Motor neuron (in vitro differentiated cells): ENCODE data around the gene C2. TPM values are rescaled to one million over a fixed set of nuclear protein-coding genes. Genes with fewer than 3 reads are reported as not detected.
A peak's percentile ranks its signal among the peaks of the same experiment; 100 is the strongest.
"Not testable (repeated sequence)": the region's sequence is repeated elsewhere in the genome, so short reads cannot be mapped to it uniquely, and the experiment has no call there.

Source experiments
- ATAC-seq, 8 experiments: fragments of 200-7000 bp; cut with Tn5 transposase; replicated peaks in 6 of 8; 2 replicates each; pipeline ENCODE4 v1.8.0; 2021; ENCODE audit warnings: mild to moderate bottlenecking in 8 of 8, moderate library complexity in 8 of 8
- H3K27ac ChIP-seq, 2 donors: fragments of 250-450 bp; sonication (Bioruptor Pico); 2 replicates each; pipeline ENCODE4 v1.9.0; 2021; ENCODE audit warnings: antibody characterized with exemption in 2 of 2, mild to moderate bottlenecking in 2 of 2, moderate library complexity in 1 of 2
- H3K4me1 ChIP-seq, 2 donors: fragments of 250-450 bp; sonication (Bioruptor Pico); replicated peaks in 1 of 2; 2 replicates each; pipeline ENCODE4 v1.6.1; 2021; ENCODE audit warnings: antibody characterized with exemption in 2 of 2, mild to moderate bottlenecking in 2 of 2, moderate library complexity in 1 of 2
- H3K4me3 ChIP-seq, 5 donors: fragments of 250-450 bp; sonication (Bioruptor Pico); 2 replicates each; pipeline ENCODE4 v1.9.0; 2021; ENCODE audit warnings: antibody characterized with exemption in 5 of 5, mild to moderate bottlenecking in 5 of 5, moderate library complexity in 4 of 5
- WGBS, 10 experiments: fragments of 450-650 bp; shearing (Covaris generic); methylation state at CpG; one replicate each; pipeline ENCODE4 v1.0.0; 2022; 5-methylcytosine and 5-hydroxymethylcytosine counted together
- in situ Hi-C, 9 experiments: fragments of 400-800 bp; cut with MboI; loops; one replicate each; pipeline ENCODE4 v1.15.0; 2021; ENCODE audit warnings: low sequenced_read_pairs in 9 of 9, low pct_unique_long_range_greater_than_20kb in 2 of 9; ENCODE audit not compliant: unreplicated experiment in 9 of 9
- total RNA-seq, 8 experiments: library from RNA; unstranded; fragments of 300-600 nt; gene quantifications; 2 replicates each; pipeline versions ENCODE4 v1.2.3 to v1.2.4, GENCODE V29; 2022

Gene C2
- total RNA-seq, 8 experiments from 2014 or later, result 0.67 to 55.1 (median 1.8) TPM

DNA sequence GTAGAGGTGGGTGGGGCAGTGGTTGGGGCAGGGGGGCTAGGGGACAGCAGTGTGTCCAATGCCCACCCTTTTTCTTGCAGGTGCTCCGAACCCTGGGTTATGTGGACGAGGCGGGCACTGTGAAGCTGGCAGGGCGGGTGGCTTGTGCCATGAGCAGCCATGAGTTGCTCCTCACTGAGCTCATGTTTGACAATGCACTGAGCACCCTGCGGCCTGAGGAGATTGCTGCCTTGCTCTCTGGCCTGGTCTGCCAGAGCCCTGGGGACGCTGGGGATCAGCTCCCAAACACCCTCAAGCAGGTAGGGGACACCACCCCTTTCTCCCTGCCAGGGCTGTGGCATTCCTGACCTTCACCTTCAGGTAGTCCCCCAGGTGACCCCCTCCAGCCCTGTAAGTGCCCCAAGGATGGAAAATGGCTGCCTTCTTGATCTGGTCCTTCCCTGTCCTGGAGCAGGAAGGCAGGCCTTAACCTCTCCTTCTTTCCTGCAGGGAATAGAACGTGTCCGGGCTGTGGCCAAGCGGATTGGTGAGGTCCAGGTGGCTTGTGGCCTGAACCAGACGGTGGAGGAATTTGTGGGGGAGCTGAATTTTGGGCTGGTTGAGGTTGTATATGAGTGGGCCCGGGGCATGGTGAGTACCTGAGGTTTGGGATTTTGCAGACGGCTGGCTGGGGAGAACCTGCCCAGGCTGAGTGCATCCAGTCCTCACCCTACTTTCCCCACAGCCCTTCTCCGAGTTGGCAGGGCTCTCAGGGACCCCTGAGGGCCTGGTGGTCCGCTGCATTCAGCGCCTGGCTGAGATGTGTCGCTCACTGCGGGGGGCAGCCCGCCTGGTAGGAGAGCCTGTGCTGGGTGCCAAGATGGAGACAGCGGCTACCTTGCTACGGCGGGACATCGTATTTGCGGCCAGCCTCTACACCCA is 41.5 kb downstream of the C2 start:
- no peak overlapping the region for H3K27ac ChIP-seq
- in situ Hi-C loops, result loop anchor here in 1 of 9 experiments (25.0 kb wide), 1 partner anchor 282 kb away; the partner anchor contains the start of gene LY6G5C
- 84 to 100% (median 96%) methylated on average over 2 to 4 of the region's 23 CpGs; no CpG with 5 or more reads in 7 of the 10 experiments for WGBS, 10 experiments
- peaks cover 19 to 24% of the 10 kb centered on the region in 2 donors for H3K4me1 ChIP-seq
- H3K4me3 ChIP-seq, result no peak overlapping the region
- no peak for ATAC-seq

DNA sequence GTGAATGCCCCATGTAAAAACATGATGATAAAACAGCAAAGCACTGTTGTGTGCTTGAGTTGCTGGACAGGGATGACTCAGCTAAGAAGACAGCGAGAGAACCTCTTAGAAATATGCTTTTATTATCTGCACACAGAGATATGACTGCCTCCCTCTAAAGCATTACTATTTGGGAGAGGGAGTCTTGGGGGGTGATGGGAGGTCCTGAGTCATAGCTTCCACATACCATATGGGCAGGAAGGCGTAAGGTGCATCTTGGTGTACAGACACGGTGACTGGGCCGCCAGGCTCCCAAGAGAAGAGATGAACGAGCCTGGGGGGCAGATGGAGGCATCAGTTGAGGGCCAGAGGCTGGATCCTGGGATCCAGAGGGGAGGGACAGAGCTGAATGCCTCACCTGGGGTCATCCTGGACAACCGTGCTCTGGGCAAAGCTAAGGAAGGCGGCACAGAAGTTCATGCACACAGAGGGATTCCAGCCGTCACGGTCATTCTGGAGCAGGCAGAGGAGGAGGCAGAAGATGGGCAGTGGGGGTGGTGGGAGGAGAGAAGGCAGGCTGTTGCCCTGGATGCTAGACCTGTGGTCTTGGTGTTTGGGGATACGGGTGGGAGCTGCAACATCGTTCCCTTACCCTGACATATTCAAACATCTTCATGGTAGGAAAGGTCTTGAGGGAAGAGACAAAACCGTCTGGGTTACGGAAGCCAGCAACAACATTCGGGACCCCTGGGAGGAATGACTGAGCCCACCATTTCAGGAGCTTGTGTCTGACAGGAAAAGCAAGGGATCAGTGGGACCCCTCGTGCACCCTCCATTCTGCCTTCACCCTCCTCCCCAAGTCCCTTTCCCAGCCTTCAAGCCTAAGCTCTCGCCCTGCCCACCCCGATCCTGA is 42.4 kb downstream of the C2 start:
- peak overlapping the region in 3 of 5 donors; percentile 56 to 85 (median 67) for H3K4me3 ChIP-seq
- 60 to 94% (median 86%) methylated on average over 2 to 11 of the region's 17 CpGs; no CpG with 5 or more reads in 4 of the 10 experiments for WGBS, 10 experiments
- H3K4me1 ChIP-seq, result peaks cover 19 to 24% of the 10 kb centered on the region in 2 donors
- ATAC-seq, result no peak
- H3K27ac ChIP-seq, result peak overlapping the region; percentile 96 to 97
- in situ Hi-C loops, result loop anchor here in 1 of 9 experiments (25.0 kb wide), 1 partner anchor 283 kb away; the partner anchor contains the start of gene LY6G5C

DNA sequence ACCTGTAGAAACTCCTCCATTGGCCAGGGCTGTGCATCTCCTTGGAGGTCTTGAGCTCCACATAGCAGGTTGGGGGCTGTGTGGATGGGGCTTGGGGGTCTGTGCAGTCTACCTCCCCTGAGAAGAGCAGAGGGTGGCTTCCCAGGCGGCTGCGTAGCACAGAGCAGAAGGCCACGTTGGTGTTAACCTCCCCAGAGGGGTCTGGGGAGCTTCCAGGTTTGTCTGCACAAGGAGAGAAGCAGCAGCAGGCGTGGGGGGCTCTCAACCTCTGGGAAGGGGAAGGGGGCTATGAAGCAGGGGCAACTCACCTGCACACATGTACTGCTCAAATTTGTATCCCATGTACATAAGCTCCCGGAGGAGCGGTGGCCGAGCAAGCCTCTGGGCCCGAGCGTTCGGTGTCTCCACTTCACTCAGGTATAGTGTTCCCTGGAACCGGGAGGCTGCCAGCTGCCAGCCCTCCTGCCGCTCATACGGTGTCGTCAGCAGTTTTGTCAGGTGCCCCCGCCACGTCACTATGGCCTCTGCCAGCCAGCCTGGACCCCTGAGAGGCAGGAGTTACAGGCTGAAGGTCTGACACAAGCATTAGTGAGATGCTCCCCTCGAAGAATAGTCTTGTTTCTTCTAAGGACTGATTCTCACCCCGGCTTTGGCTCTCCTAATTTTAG is 43.2 kb downstream of the C2 start:
- Histone ChIP-seq H3K4me3 (peak overlapping the region; percentile 56 to 85 (median 66)), H3K27ac (peak overlapping the region; percentile 96 to 97), H3K4me1 (peaks cover 19 to 24% of the 10 kb centered on the region in 2 donors)
- in situ Hi-C loops, result loop anchor here in 1 of 9 experiments (25.0 kb wide), 1 partner anchor 283 kb away; the partner anchor contains the start of gene LY6G5C
- no peak for ATAC-seq
- 70 to 100% (median 93%) methylated on average over 1 to 3 of the region's 18 CpGs; no CpG with 5 or more reads in 5 of the 10 experiments for WGBS, 10 experiments

DNA sequence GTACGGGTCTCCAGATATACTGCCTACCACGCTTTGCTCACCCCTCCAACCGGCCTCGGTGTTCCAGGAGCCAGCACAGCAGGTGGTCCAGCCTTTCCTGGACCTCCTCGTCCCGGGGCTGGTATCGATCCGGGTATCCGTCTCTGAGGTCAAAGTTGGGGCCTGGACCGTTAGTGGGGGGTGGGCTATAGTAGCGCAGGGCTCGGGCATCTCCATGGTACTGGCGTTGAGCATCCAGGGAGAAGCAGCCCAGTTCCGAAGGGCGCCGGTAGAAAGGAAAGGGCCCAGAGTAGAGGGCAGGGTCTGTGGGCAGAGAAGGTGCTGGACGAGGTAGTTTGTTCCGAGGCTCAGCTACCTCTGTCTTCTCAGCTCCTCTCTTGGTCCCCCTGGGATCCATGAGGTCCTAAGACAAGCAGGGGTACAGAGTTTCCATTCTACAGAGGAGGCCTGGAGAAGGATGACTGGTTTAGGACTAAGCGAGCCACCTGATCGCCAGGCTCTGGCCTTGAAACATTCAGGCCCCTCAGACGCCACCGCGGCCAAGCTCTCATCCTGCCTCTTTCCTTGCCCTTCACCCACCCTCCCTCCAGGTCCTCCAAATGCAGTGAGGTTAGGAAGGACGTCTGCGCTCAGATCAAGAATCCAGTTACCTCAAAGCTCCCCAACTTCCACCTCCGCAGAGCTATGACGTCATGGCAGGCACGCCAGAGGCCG is 43.9 kb downstream of the C2 start:
- WGBS, 10 experiments, result 0 to 84% (median 24%) methylated on average over 2 to 16 of the region's 29 CpGs
- peak in 1 of 8 experiments; percentile 0 for ATAC-seq
- H3K4me1 ChIP-seq, result peaks cover 19 to 24% of the 10 kb centered on the region in 2 donors
- H3K4me3 ChIP-seq, result peak overlapping the region; percentile 56 to 85 (median 66)
- peak overlapping the region; percentile 96 to 97 for H3K27ac ChIP-seq
- in situ Hi-C loops, result loop anchor here in 1 of 9 experiments (25.0 kb wide), 1 partner anchor 284 kb away; the partner anchor contains the start of gene LY6G5C

DNA sequence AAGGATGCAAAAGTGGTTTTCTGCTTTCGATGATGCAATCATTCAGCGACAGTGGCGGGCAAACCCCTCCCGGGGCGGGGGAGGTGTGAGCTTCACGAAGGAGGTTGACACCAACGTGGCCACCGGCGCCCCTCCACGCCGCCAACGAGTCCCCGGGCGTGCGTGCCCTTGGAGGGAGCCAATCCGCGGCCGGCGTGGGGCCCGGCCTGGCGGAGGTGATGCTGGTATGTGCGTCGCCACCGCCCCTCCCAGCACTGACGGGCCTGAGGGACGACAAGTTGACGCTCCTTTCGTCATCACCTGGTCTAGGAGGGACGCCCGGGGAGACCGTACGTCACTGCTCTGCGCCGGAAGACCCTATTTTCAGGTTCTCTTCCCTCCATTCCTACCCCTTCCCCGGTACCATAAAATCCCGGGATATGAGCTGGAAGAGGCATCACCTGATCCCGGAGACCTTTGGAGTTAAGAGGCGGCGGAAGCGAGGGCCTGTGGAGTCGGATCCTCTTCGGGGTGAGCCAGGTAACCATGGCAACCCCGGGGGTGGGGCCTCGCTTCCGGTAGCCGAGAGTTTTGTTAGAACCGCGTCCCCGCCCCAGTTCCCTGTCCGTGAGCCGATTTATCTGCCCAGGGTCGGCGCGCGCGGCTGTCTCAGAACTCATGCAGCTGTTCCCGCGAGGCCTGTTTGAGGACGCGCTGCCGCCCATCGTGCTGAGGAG is 44.6 kb downstream of the C2 start, which contains the start of gene DXO:
Gene DXO (minus strand): TSS at position 146 of the 716 bp plus-strand sequence. CDS start 463 bp downstream, outside the sequence.
- in situ Hi-C loops, result loop anchor here in 1 of 9 experiments (25.0 kb wide), 1 partner anchor 285 kb away; the partner anchor contains the start of gene LY6G5C
- Histone ChIP-seq H3K27ac (peak within 1 kb of the TSS; percentile 96 to 97), H3K4me3 (peak within 1 kb of the TSS; percentile 56 to 85 (median 66)), H3K4me1 (peaks cover 19 to 24% of the 10 kb centered on the region in 2 donors)
- peak; percentile 84 to 93 (median 91) for ATAC-seq
- WGBS, 10 experiments, result 0 to 4% (median 0%) methylated on average over 1 to 20 of the region's 62 CpGs; no CpG with 5 or more reads in 3 of the 10 experiments

DNA sequence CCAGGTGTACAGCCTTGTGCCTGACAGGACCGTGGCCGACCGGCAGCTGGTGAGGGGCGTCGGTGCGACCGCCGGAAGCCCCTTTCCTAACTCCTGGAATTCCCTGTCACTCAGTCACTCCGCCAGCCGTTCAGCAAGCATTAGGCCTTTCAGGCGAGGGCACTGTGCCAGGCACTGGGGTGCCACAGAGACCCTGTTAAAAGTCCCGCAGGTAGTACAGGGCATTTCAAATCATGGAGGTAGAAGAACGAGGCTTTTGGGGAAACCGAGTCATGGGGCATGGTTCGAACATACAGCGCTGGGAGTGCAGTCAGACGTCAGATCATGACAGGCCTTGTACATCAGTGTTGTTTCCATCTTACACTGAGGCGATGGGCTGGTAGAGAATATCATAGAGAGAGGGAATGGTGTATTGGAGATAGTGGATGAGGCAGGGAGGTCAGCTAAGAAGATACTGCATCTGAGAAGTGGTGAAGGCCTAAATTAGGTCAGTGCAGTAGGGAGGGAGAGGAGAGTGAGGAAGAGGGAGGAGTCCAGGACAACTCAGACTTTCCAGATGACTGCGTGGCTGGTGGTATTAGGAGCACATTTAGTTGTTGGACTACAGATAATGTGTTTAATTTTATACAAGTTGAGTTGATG is 45.3 kb downstream of the C2 start:
- peak in 2 of 8 experiments; percentile 3 for ATAC-seq
- peaks cover 19 to 24% of the 10 kb centered on the region in 2 donors for H3K4me1 ChIP-seq
- in situ Hi-C loops, result loop anchor here in 1 of 9 experiments (25.0 kb wide), 1 partner anchor 286 kb away; the partner anchor contains the start of gene LY6G5C
- peak overlapping the region; percentile 56 to 85 (median 66) for H3K4me3 ChIP-seq
- 0 to 57% (median 8%) methylated on average over 1 to 17 of the region's 19 CpGs; no CpG with 5 or more reads in 2 of the 10 experiments for WGBS, 10 experiments
- H3K27ac ChIP-seq, result peak overlapping the region; percentile 96 to 97

DNA sequence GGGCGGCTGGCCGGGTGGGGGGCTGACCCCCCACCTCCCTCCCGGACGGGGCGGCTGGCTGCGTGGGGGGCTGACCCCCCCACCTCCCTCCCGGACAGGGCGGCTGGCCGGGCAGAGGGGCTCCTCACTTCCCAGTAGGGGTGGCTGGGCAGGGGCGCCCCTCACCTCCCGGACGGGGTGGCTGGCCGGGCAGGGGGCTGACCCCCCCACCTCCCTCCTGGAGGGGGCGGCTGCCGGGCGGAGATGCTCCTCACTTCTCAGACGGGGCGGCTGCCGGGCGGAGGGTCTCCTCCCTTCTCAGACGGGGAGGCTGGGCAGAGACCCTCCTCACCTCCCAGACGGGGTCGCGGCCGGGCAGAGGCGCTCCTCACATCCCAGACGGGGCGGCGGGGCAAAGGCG is 48.5 kb downstream of the C2 start:
- H3K27ac ChIP-seq, H3K4me3 ChIP-seq, ATAC-seq, in situ Hi-C loops: not testable (repeated sequence)
- peaks cover 9 to 11% of the 10 kb centered on the region in 2 donors for H3K4me1 ChIP-seq
- no CpG with 5 or more reads among the region's 30 CpGs for WGBS, 10 experiments

DNA sequence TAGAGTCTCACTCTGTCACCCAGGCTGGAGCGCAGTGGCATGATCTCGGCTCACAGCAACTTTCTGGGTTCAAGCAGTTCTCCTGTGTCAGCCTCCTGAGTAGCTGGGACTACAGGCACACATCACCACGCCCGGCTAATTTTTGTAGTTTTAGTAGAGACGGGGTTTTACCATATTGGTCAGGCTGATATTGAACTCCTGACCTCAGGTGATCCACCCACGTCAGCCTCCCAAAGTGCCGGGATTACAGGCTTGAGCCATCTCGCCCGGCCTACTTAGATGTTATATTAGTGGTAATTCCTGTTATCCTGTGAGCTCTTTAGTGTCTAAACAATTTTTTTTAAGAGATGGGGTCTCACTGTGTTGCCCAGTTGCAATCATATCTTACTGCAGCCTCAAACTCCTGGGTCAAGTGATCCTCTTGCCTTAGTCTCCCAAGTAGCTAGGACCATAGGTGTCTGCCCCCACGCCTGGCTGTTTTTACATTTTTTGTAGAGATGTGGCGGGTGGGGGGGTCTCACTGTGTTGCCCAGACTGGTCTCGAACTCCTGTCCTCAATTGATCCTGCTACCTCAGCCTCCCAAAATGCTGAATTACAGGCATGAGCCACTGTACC is 50.4 kb downstream of the C2 start:
- H3K27ac ChIP-seq, result no peak overlapping the region
- H3K4me1 ChIP-seq, result peaks cover 6 to 7% of the 10 kb centered on the region in 2 donors
- in situ Hi-C loops, result no loop called here
- WGBS, 10 experiments, result 62 to 100% (median 92%) methylated on average over 1 to 11 of the region's 12 CpGs
- no peak overlapping the region for H3K4me3 ChIP-seq
- ATAC-seq, result no peak

DNA sequence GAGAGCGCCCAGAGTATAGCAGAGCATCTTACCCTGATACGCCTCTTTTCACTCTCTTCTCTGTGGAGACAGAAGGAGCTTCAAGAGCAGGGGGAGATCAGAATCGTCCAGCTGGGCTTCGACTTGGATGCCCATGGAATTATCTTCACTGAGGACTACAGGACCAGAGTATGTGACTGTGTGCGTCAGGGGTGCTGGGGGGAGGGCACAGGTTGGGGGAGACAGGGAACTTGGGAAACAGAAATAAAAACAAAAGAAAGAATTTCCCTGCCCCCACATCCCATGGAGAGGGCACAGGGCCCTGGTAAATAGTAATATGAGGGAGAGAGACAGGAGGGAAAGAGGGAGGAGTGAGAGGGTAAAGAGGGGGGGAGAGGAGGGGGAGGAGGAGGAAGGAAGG is 51.3 kb downstream of the C2 start:
- in situ Hi-C loops, result no loop called here
- 48 to 100% (median 85%) methylated on average over 2 to 5 of the region's 5 CpGs; no CpG with 5 or more reads in 3 of the 10 experiments for WGBS, 10 experiments
- Histone ChIP-seq H3K27ac (no peak overlapping the region), H3K4me3 (no peak overlapping the region), H3K4me1 (no peaks in the 10 kb centered on the region)
- ATAC-seq, result no peak

DNA sequence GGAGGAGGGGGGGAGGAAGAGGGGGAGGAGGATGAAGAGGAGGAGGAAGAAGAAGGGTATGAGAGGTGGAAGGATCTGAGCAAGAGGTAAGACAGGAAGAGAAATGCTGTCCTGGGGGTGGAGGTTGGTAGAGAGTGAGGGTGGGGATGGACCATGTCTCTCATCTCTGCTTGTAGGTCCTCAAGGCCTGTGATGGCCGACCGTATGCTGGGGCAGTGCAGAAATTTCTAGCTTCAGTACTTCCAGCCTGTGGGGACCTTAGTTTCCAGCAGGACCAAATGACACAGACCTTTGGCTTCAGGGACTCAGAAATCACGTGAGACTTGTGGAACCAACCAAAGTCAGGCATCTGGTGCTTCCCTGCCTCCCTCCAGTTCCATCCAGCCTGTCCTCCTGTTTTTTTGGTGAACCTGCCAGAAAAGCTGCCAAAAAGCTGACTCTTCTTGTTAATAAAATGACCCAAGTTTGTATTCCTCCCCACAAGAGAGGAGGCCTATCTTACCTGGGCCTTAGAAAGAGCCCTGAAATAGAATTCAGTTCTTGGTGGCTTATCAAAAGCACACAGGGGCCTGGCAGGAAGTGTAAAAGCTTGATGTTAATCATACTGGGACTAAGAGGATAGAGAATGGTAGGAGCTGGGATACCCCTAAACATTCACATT is 51.9 kb downstream of the C2 start:
- Histone ChIP-seq H3K4me1 (no peaks in the 10 kb centered on the region), H3K4me3 (no peak overlapping the region), H3K27ac (no peak overlapping the region)
- in situ Hi-C loops, result no loop called here
- 100% methylated on average over 1 of the region's 3 CpGs; no CpG with 5 or more reads in 8 of the 10 experiments for WGBS, 10 experiments
- no peak for ATAC-seq
